Measurements from ENCODE around the gene CELSR2.
A peak's percentile ranks its signal among the peaks of the same experiment; 100 is the strongest.

Gene CELSR2

GRCh38 chr1:109277434-109278204 is 28.3 kb downstream of the CELSR2 start (continued):
- TF ChIP-seq, protein P1, sequence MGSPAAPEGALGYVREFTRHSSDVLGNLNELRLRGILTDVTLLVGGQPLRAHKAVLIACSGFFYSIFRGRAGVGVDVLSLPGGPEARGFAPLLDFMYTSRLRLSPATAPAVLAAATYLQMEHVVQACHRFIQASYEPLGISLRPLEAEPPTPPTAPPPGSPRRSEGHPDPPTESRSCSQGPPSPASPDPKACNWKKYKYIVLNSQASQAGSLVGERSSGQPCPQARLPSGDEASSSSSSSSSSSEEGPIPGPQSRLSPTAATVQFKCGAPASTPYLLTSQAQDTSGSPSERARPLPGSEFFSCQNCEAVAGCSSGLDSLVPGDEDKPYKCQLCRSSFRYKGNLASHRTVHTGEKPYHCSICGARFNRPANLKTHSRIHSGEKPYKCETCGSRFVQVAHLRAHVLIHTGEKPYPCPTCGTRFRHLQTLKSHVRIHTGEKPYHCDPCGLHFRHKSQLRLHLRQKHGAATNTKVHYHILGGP (tag by site-specific recombination; IDR thresholded peaks at IDR 0.05): no peak
- TF ChIP-seq ZBTB7A (tag by site-specific recombination; IDR thresholded peaks at IDR 0.05; ENCODE audit: low read depth) (no peak), ZNF416 (tag by site-specific recombination; IDR thresholded peaks at IDR 0.05) (no peak), KLF16 (tag by site-specific recombination; IDR thresholded peaks at IDR 0.05) (no peak), PRDM6 (tag by site-specific recombination; IDR thresholded peaks at IDR 0.05) (no peak), EGR2 (tag by site-specific recombination; IDR thresholded peaks at IDR 0.05; ENCODE audit: low read depth) (peak; percentile 62), ZXDB (tag by site-specific recombination; IDR thresholded peaks at IDR 0.05) (no peak), GLIS2 (tag by site-specific recombination; IDR thresholded peaks at IDR 0.05) (no peak), ZNF394 (tag by site-specific recombination; IDR thresholded peaks at IDR 0.05; ENCODE audit: borderline replicate concordance) (no peak), ZSCAN5A (tag by site-specific recombination; IDR thresholded peaks at IDR 0.05) (no peak), ZNF133 (tag by site-specific recombination; IDR thresholded peaks at IDR 0.05) (no peak), ZNF223 (tag by site-specific recombination; IDR thresholded peaks at IDR 0.05) (no peak), ZNF221 (tag by site-specific recombination; IDR thresholded peaks at IDR 0.05; ENCODE audit: borderline replicate concordance) (no peak), ZNF18 (tag by site-specific recombination; IDR thresholded peaks at IDR 0.05) (no peak), MEIS1 (CRISPR knock-in tag; IDR thresholded peaks at IDR 0.05; ENCODE audit: borderline replicate concordance) (no peak), ZNF701 (tag by site-specific recombination; IDR thresholded peaks at IDR 0.05) (no peak), WT1 (tag by site-specific recombination; IDR thresholded peaks at IDR 0.05) (no peak), ZNF571 (tag by site-specific recombination; IDR thresholded peaks at IDR 0.05) (no peak), ZNF707 (tag by site-specific recombination; IDR thresholded peaks at IDR 0.05) (no peak), ZNF324 (tag by site-specific recombination; IDR thresholded peaks at IDR 0.05) (no peak), ZNF350 (tag by site-specific recombination; IDR thresholded peaks at IDR 0.05) (no peak), ZNF501 (tag by site-specific recombination; IDR thresholded peaks at IDR 0.05) (peak; percentile 46; the same call in 1 of the 2 replicates), MYNN (tag by site-specific recombination; IDR thresholded peaks at IDR 0.05; ENCODE audit: borderline replicate concordance) (no peak), GFI1B (tag by site-specific recombination; IDR thresholded peaks at IDR 0.05) (no peak), ZBTB44 (tag by site-specific recombination; IDR thresholded peaks at IDR 0.05) (no peak), ZNF335 (tag by site-specific recombination; conservative IDR thresholded peaks at IDR 0.05) (no peak)
- TF ChIP-seq, protein P2, sequence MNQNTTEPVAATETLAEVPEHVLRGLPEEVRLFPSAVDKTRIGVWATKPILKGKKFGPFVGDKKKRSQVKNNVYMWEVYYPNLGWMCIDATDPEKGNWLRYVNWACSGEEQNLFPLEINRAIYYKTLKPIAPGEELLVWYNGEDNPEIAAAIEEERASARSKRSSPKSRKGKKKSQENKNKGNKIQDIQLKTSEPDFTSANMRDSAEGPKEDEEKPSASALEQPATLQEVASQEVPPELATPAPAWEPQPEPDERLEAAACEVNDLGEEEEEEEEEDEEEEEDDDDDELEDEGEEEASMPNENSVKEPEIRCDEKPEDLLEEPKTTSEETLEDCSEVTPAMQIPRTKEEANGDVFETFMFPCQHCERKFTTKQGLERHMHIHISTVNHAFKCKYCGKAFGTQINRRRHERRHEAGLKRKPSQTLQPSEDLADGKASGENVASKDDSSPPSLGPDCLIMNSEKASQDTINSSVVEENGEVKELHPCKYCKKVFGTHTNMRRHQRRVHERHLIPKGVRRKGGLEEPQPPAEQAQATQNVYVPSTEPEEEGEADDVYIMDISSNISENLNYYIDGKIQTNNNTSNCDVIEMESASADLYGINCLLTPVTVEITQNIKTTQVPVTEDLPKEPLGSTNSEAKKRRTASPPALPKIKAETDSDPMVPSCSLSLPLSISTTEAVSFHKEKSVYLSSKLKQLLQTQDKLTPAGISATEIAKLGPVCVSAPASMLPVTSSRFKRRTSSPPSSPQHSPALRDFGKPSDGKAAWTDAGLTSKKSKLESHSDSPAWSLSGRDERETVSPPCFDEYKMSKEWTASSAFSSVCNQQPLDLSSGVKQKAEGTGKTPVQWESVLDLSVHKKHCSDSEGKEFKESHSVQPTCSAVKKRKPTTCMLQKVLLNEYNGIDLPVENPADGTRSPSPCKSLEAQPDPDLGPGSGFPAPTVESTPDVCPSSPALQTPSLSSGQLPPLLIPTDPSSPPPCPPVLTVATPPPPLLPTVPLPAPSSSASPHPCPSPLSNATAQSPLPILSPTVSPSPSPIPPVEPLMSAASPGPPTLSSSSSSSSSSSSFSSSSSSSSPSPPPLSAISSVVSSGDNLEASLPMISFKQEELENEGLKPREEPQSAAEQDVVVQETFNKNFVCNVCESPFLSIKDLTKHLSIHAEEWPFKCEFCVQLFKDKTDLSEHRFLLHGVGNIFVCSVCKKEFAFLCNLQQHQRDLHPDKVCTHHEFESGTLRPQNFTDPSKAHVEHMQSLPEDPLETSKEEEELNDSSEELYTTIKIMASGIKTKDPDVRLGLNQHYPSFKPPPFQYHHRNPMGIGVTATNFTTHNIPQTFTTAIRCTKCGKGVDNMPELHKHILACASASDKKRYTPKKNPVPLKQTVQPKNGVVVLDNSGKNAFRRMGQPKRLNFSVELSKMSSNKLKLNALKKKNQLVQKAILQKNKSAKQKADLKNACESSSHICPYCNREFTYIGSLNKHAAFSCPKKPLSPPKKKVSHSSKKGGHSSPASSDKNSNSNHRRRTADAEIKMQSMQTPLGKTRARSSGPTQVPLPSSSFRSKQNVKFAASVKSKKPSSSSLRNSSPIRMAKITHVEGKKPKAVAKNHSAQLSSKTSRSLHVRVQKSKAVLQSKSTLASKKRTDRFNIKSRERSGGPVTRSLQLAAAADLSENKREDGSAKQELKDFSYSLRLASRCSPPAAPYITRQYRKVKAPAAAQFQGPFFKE (tag by site-specific recombination; IDR thresholded peaks at IDR 0.05; ENCODE audit: borderline replicate concordance): no peak
